Astrocyte (in vitro differentiated cells and primary cell): ENCODE data around the gene HNRNPUL1.

Experiments
- CTCF ChIP-seq: IDR thresholded peaks from 2 replicates; pipeline ENCODE4 v1.5.1; 2011; ENCODE audit warnings: low read depth, mild to moderate bottlenecking, inconsistent platforms, low read length, moderate library complexity; ENCODE audit not compliant: insufficient read depth
- EZH2 ChIP-seq: IDR thresholded peaks from 2 replicates; pipeline ENCODE4 v1.6.1; 2012; ENCODE audit warnings: mild to moderate bottlenecking, low read length, inconsistent platforms; ENCODE audit not compliant: insufficient read depth

- TF ChIP-seq CTCF (no peak), EZH2 (no peak)
These were observed 52.2 kb downstream of the HNRNPUL1 start for GRCh38 chr19:41316306-41316920.
